Smooth muscle cell (in vitro differentiated cells): ENCODE results near the gene FAM193A. TPM values are rescaled to one million over a fixed set of nuclear protein-coding genes. Genes with fewer than 3 reads are reported as not detected.

Source experiments
- DNase-seq: peaks from one replicate; lab custom pipeline; 2025; ENCODE audit not compliant: unreplicated experiment; lab: John Stamatoyannopoulos, UW
- H2AFZ ChIP-seq: fragments of 200-600 bp; sonication (generic); 2 replicates; pipeline ENCODE4 v1.6.0; 2016; ENCODE audit warnings: antibody characterized with exemption, low read depth, mild to moderate bottlenecking
- H3F3A ChIP-seq: fragments of 200-600 bp; sonication (generic); 2 replicates; pipeline ENCODE4 v1.6.0; 2017; ENCODE audit warnings: antibody characterized with exemption, low read depth
- H3K27ac ChIP-seq: fragments of 200-600 bp; sonication (generic); 2 replicates; pipeline ENCODE4 v1.5.1; 2016; ENCODE audit warnings: low read depth, mild to moderate bottlenecking
- H3K27me3 ChIP-seq: fragments of 200-600 bp; sonication (generic); 2 replicates; pipeline ENCODE4 v1.6.1; 2016; ENCODE audit warnings: low read depth, mild to moderate bottlenecking
- H3K36me3 ChIP-seq: fragments of 200-600 bp; sonication (generic); 2 replicates; pipeline ENCODE4 v1.5.1; 2016; ENCODE audit warnings: low read depth
- H3K4me1 ChIP-seq: fragments of 200-600 bp; sonication (generic); 2 replicates; pipeline ENCODE4 v1.5.1; 2016; ENCODE audit warnings: low read depth
- H3K4me2 ChIP-seq: fragments of 200-600 bp; sonication (generic); 2 replicates; pipeline ENCODE4 v1.6.0; 2016; ENCODE audit warnings: mild to moderate bottlenecking
- H3K4me3 ChIP-seq: fragments of 200-600 bp; sonication (generic); 2 replicates; pipeline ENCODE4 v1.5.1; 2016; ENCODE audit warnings: mild to moderate bottlenecking
- H3K79me2 ChIP-seq: fragments of 200-600 bp; sonication (generic); 2 replicates; pipeline ENCODE4 v1.6.0; 2016; ENCODE audit warnings: low read depth, mild to moderate bottlenecking
- H3K9ac ChIP-seq: fragments of 200-600 bp; sonication (generic); 2 replicates; pipeline ENCODE4 v1.6.0; 2016; ENCODE audit warnings: low read depth
- H3K9me3 ChIP-seq: fragments of 200-600 bp; sonication (generic); replicated peaks from 2 replicates; pipeline ENCODE4 v1.5.1; 2016; ENCODE audit warnings: low read depth
- H4K20me1 ChIP-seq: fragments of 200-600 bp; sonication (generic); 2 replicates; pipeline ENCODE4 v1.6.0; 2016; ENCODE audit warnings: low read depth
- WGBS: methylation state at CpG from one replicate; pipeline ENCODE4 v1.1.7; 2016; ENCODE audit warnings: low lambda C conversion rate; 5-methylcytosine and 5-hydroxymethylcytosine counted together
- polyA plus RNA-seq: library from polyadenylated mRNA; unstranded; fragments of >200 nt; fragmentation: Nextera tagmentation; extraction: Ambion mirVana; gene quantifications from 2 replicates; pipeline ENCODE4 v1.2.1, GENCODE V29; 2016
- total RNA-seq: library from RNA; depleted of rRNA; stranded (reverse); fragments of >200 nt; gene quantifications from 2 replicates; pipeline ENCODE4 v1.2.3, GENCODE V29; 2014
- TF ChIP-seq, protein P1 (sequence below): fragments of 200-600 bp; sonication (generic); IDR thresholded peaks from 2 replicates; pipeline ENCODE4 v1.5.1; 2017; ENCODE audit warnings: borderline replicate concordance, mild to moderate bottlenecking, antibody characterized with exemption; ENCODE audit not compliant: insufficient read depth, poor library complexity, severe bottlenecking

FAM193A gene
- total and polyA plus RNA-seq, 2 experiments from 2014 or later, result 8.3 to 12.2 TPM

GRCh38 chr4:2570036-2570435, 33.6 kb downstream of the FAM193A start:
- no peaks in the 10 kb centered on the region for H3K9me3 ChIP-seq
- no peak overlapping the region for H3K9ac ChIP-seq
- H3F3A ChIP-seq, result no peaks in the 10 kb centered on the region
- DNase-seq, result no peak
- no peak overlapping the region for H3K4me3 ChIP-seq
- H3K27me3 ChIP-seq, result no peaks in the 10 kb centered on the region
- TF ChIP-seq, protein P1, sequence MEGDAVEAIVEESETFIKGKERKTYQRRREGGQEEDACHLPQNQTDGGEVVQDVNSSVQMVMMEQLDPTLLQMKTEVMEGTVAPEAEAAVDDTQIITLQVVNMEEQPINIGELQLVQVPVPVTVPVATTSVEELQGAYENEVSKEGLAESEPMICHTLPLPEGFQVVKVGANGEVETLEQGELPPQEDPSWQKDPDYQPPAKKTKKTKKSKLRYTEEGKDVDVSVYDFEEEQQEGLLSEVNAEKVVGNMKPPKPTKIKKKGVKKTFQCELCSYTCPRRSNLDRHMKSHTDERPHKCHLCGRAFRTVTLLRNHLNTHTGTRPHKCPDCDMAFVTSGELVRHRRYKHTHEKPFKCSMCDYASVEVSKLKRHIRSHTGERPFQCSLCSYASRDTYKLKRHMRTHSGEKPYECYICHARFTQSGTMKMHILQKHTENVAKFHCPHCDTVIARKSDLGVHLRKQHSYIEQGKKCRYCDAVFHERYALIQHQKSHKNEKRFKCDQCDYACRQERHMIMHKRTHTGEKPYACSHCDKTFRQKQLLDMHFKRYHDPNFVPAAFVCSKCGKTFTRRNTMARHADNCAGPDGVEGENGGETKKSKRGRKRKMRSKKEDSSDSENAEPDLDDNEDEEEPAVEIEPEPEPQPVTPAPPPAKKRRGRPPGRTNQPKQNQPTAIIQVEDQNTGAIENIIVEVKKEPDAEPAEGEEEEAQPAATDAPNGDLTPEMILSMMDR, result no peak
- H3K4me1 ChIP-seq, result no peaks in the 10 kb centered on the region
- no peak overlapping the region for H3K27ac ChIP-seq
- H3K36me3 ChIP-seq, result no peaks in the 10 kb centered on the region
- peaks cover 100% of the 10 kb centered on the region for H3K79me2 ChIP-seq
- 92% methylated on average over 4 of the region's 4 CpGs for WGBS
- no peak overlapping the region for H2AFZ ChIP-seq
- no peak overlapping the region for H3K4me2 ChIP-seq
- H4K20me1 ChIP-seq, result peaks cover 98% of the 10 kb centered on the region

GRCh38 chr4:2570551-2571222, 34.2 kb downstream of the FAM193A start:
- no peak for DNase-seq
- TF ChIP-seq, protein P1, result no peak
- Histone ChIP-seq H3K4me2 (no peak overlapping the region), H3K27me3 (no peaks in the 10 kb centered on the region), H4K20me1 (peaks cover 98% of the 10 kb centered on the region), H3K9ac (no peak overlapping the region), H2AFZ (no peak overlapping the region), H3K9me3 (no peaks in the 10 kb centered on the region), H3K4me3 (no peak overlapping the region), H3K79me2 (peaks cover 100% of the 10 kb centered on the region), H3F3A (no peaks in the 10 kb centered on the region), H3K4me1 (no peaks in the 10 kb centered on the region), H3K27ac (no peak overlapping the region), H3K36me3 (no peaks in the 10 kb centered on the region)
- WGBS, result 97% methylated on average over 11 of the region's 11 CpGs

DNA sequence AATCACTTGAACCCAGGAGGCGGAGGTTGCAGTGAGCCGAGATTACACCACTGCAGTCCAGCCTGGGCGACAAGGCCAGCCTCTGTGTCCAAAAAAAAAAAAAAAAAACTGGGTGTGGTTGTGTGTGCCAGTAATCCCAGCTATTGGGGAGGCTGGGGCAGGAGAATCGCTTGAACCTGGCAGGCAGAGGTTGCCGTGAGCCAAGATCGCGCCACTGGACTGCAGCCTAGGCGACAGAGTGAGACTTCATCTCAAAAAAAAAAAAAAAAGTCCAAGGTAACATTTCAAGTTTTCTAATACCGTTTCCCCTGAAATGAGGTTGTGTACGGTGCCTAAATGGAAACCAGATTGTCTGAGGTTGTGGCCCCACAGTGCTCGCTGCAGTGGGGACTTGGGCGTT, 35.6 kb downstream of the FAM193A start:
- Histone ChIP-seq H3K9ac (no peak overlapping the region), H3K27me3 (no peaks in the 10 kb centered on the region), H3F3A (no peaks in the 10 kb centered on the region), H4K20me1 (peaks cover 100% of the 10 kb centered on the region), H3K9me3 (no peaks in the 10 kb centered on the region), H3K36me3 (no peaks in the 10 kb centered on the region), H3K27ac (no peak overlapping the region), H3K4me3 (no peak overlapping the region), H3K79me2 (peaks cover 100% of the 10 kb centered on the region), H3K4me1 (no peaks in the 10 kb centered on the region), H2AFZ (no peak overlapping the region), H3K4me2 (no peak overlapping the region)
- no peak for DNase-seq
- TF ChIP-seq, protein P1, result no peak
- WGBS, result 97% methylated on average over 12 of the region's 12 CpGs

DNA sequence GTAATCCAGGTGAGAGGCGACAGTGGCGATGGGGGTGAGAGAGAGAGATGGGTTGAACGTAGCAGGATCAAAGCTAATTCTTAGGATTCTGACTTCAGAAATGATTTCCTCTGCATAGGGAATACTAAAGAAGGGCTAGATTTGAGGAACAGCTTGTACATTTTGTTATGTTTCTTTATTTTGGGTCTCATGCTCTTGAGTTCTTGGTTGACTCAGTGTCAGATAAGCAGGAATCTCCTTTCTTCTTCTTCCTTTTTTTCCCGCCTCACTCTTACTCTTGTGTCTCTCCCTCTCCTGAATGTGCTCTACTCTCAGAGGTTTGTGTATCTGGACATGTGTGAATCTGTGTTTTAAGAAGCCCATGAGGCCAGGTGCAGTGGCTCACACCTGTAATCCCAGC, 36.4 kb downstream of the FAM193A start:
- Histone ChIP-seq H3F3A (no peaks in the 10 kb centered on the region), H3K27me3 (no peaks in the 10 kb centered on the region), H3K4me1 (no peaks in the 10 kb centered on the region), H3K4me2 (no peak overlapping the region), H3K27ac (no peak overlapping the region), H3K79me2 (peaks cover 100% of the 10 kb centered on the region), H3K9ac (no peak overlapping the region), H3K36me3 (no peaks in the 10 kb centered on the region), H2AFZ (no peak overlapping the region), H3K4me3 (no peak overlapping the region), H4K20me1 (peaks cover 100% of the 10 kb centered on the region), H3K9me3 (no peaks in the 10 kb centered on the region)
- TF ChIP-seq, protein P1, result no peak
- DNase-seq, result no peak
- WGBS, result 91% methylated on average over 4 of the region's 4 CpGs
